Body of pancreas (tissue), 4 donors: ENCODE results near the gene C21orf91. TPM values are rescaled to one million over a fixed set of nuclear protein-coding genes. Genes with fewer than 3 reads are reported as not detected.

Source experiments
- ATAC-seq: fragments of 150-250 bp; one replicate; pipeline ENCODE4 v1.9.1; 2016
- DNase-seq, 4 donors: peaks; one replicate each; pipeline ENCODE4 v3.0.0-alpha.2; 2019
- H3K27ac ChIP-seq, 4 donors: fragments of 200-600 bp; sonication (generic); 1 replicate in 3 of 4; 2 replicates in 1 of 4; pipeline versions ENCODE4 v1.5.1 to v1.6.1; 2016 to 2019; ENCODE audit warnings: mild to moderate bottlenecking in 1 of 4, mixed read lengths in 1 of 4, moderate library complexity in 1 of 4
- H3K27me3 ChIP-seq, 2 donors: fragments of 200-600 bp; sonication (generic); one replicate each; pipeline ENCODE4 v1.6.0; 2016; ENCODE audit warnings: mild to moderate bottlenecking in 1 of 2
- H3K36me3 ChIP-seq, 2 donors: fragments of 200-600 bp; sonication (generic); replicated peaks in 1 of 2; 2 replicates each; pipeline ENCODE4 v1.5.1; 2016; ENCODE audit warnings: low read depth in 2 of 2; ENCODE audit not compliant: insufficient read depth in 1 of 2
- H3K4me1 ChIP-seq: fragments of 200-600 bp; sonication (generic); one replicate; pipeline ENCODE4 v1.6.0; 2016
- H3K4me3 ChIP-seq, 2 donors: fragments of 200-600 bp; sonication (generic); 1 replicate in 1 of 2; 2 replicates in 1 of 2; pipeline ENCODE4 v1.5.1; 2016 to 2019
- H3K9me3 ChIP-seq, 3 donors: fragments of 200-600 bp; sonication (generic); 1 replicate in 2 of 3; 2 replicates in 1 of 3; pipeline ENCODE4 v1.5.1; 2016
- CTCF ChIP-seq, 7 experiments: fragments of 450-650 bp in 4 of 7; fragments of 200-600 bp in 3 of 7; sonication (generic) in 3 of 7; IDR thresholded peaks; one replicate each; pipeline ENCODE4 v1.5.1; 2016 to 2019; ENCODE audit warnings: antibody characterized with exemption in 7 of 7
- POLR2A ChIP-seq, 3 donors: fragments of 450-650 bp; IDR thresholded peaks; one replicate each; pipeline ENCODE4 v1.6.1; 2016; ENCODE audit warnings: antibody characterized with exemption in 3 of 3, mild to moderate bottlenecking in 2 of 3
- WGBS, 2 donors: methylation state at CpG; one replicate each; pipeline ENCODE4 v1.1.5; 2017; 5-methylcytosine and 5-hydroxymethylcytosine counted together
- intact Hi-C: fragments of 100-400 bp; cut with DNase I; formaldehyde crosslinking; loops from one replicate; pipeline ENCODE4 v1.15.1; 2023
- total RNA-seq, 2 donors: library from RNA; depleted of rRNA; stranded (reverse); fragments of >200 nt; gene quantifications; one replicate each; pipeline ENCODE4 v1.1.0, GENCODE V29; 2016

C21orf91 gene
- total RNA-seq, 2 donors from 2014 or later: 2.0 to 7.0 TPM

DNA sequence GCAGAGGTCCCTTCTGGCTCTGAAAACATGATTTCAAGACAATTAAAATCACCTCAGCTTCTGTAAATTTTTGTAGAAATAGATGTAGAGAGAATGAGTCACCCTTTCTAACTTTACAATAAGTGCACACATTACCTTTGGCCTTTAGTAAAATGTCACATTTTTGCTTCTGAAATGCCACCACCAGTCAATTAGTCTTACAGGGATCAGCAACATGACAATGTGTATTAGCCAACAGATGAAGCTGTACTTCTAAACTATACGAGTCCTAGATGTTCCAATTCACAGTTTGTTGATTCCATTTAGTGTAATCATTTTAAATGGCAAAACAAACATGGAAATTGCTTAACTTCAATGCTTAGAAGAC lies 23.1 kb downstream of the C21orf91 start:
- Histone ChIP-seq H3K27me3 (no peaks in the 10 kb centered on the region), H3K36me3 (no peaks in the 10 kb centered on the region), H3K4me3 (no peak overlapping the region), H3K27ac (no peak overlapping the region), H3K9me3 (no peaks in the 10 kb centered on the region), H3K4me1 (no peaks in the 10 kb centered on the region)
- no peak for DNase-seq
- 83 to 95% methylated on average over 1 of the region's 1 CpG for WGBS, 2 donors
- TF ChIP-seq POLR2A (IDR thresholded peaks at IDR 0.05): no peak
- TF ChIP-seq CTCF (IDR thresholded peaks at IDR 0.05): no peak
- intact Hi-C loops: no loop called here
- no peak for ATAC-seq

GRCh38 chr21:17795146-17796036 lies 23.8 kb downstream of the C21orf91 start:
- no peak overlapping the region for H3K4me3 ChIP-seq
- no peaks in the 10 kb centered on the region for H3K9me3 ChIP-seq
- intact Hi-C loops: no loop called here
- H3K4me1 ChIP-seq: no peaks in the 10 kb centered on the region
- no peak for DNase-seq
- no peaks in the 10 kb centered on the region for H3K27me3 ChIP-seq
- 89 to 93% methylated on average over 6 of the region's 6 CpGs for WGBS, 2 donors
- H3K36me3 ChIP-seq: no peaks in the 10 kb centered on the region
- ATAC-seq: no peak
- no peak overlapping the region for H3K27ac ChIP-seq
- TF ChIP-seq POLR2A (IDR thresholded peaks at IDR 0.05): no peak
- TF ChIP-seq CTCF (IDR thresholded peaks at IDR 0.05): no peak

DNA sequence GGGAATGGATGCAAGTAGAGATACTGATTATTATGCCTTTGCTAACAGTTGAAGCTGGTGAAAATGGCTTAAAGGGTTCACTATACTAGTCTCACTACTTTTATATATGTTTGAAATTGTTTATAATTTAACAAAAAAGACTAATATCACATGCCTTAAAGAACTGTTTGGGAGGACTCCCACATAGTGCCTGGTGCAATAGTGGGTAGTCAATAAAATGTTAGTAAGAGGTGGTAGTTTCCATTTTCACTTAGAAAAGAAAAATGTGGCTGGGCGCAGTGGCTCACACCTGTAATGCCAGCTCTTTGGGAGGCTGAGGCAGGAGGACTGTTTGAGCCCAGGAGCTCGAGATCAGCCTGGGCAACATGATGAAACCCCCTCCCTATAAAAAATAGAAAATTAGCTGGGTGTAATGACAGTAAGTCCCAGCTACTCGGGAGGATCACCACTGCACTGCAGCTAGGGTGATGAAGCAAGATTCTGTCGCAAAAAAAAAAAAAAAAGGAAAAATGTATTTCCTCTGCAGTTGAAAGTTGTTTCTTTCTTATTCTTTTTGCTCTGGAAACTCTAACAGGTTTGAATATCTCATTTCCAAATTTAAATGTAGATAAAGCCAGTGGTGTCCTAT lies 24.5 kb downstream of the C21orf91 start:
- WGBS, 2 donors: 79 to 85% methylated on average over 4 of the region's 4 CpGs
- Histone ChIP-seq H3K27ac (no peak overlapping the region), H3K4me3 (no peak overlapping the region), H3K36me3 (no peaks in the 10 kb centered on the region), H3K9me3 (no peaks in the 10 kb centered on the region), H3K4me1 (no peaks in the 10 kb centered on the region), H3K27me3 (no peaks in the 10 kb centered on the region)
- no peak for TF ChIP-seq CTCF (IDR thresholded peaks at IDR 0.05)
- TF ChIP-seq POLR2A (IDR thresholded peaks at IDR 0.05): no peak
- intact Hi-C loops: no loop called here
- DNase-seq (no peak), ATAC-seq (no peak)

DNA sequence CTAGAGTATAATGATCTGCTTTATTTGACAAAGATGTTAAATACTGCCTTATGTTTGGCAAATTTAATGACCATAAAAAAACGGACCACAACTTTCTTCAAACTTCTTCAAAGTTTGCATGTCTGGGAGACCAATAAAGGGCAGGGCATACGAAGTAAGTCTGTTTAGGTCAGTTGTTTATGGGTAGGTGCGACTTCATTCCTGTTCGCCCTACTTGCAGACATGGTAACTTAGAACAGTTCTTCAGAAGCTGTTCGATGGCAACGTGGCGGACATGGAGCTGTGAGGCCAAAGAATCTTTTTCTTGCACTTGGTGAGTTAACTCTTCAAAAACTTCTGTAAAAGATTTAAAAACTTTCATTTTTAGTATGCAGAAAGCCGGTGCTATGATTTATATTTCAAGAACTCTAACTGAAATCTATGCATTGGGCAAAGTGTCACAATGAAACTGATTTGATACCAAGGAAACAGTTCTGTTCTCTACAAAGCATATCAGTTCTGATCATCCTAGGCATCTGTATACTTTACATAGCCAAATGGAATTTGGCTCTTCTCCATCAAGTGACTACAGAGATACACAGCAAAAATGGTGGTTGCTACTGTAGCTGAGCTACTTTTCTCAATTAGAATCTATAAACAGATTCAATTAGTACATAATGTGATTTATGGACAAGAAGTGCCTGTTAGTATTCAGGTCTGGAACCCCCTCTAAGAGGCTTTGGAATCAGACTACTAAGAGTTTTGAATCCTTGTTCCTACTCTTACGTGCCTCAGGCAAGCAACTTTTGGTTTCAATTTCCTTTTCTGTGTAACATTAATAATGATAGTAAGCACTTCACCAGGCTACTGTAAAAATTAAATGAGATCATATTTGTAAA lies 25.7 kb downstream of the C21orf91 start:
- intact Hi-C loops: no loop called here
- H3K9me3 ChIP-seq: no peaks in the 10 kb centered on the region
- no peak for ATAC-seq
- no peak for DNase-seq
- H3K27me3 ChIP-seq: no peaks in the 10 kb centered on the region
- H3K27ac ChIP-seq: peak overlapping the region in 1 of 4 donors; percentile 49
- no peaks in the 10 kb centered on the region for H3K4me1 ChIP-seq
- H3K36me3 ChIP-seq: no peaks in the 10 kb centered on the region
- H3K4me3 ChIP-seq: no peak overlapping the region
- TF ChIP-seq CTCF (IDR thresholded peaks at IDR 0.05) (no peak), POLR2A (IDR thresholded peaks at IDR 0.05) (no peak)
- WGBS, 2 donors: 75 to 83% methylated on average over 9 of the region's 9 CpGs
